H1 (cell line): ENCODE data around the gene NUP98. TPM values are rescaled to one million over a fixed set of nuclear protein-coding genes. Genes with fewer than 3 reads are reported as not detected.

Experiments
- CTCF ChIA-PET: fragments of 300-600 bp; sonication (Branson Sonifier 250); formaldehyde crosslinking; loops from one replicate; lab custom pipeline; 2021; ENCODE audit not compliant: partially characterized antibody; lab: Charles Lee
- POLR2A ChIA-PET: fragments of 300-600 bp; sonication (Branson Sonifier 250); formaldehyde crosslinking; loops from one replicate; lab custom pipeline; 2021; ENCODE audit warnings: inconsistent platforms; ENCODE audit not compliant: partially characterized antibody; lab: Charles Lee
- DNase-seq, 2 experiments: peaks; one replicate each; pipeline versions ENCODE4 v3.0.0 to v3.0.0-alpha.2; 2010 to 2022; ENCODE audit warnings: low spot score in 2 of 2, low read depth in 1 of 2, mixed read lengths in 1 of 2
- FAIRE-seq: peaks from 2 replicates; lab custom pipeline; 2011; peaks lifted over from hg19 to GRCh38; lab: Jason Lieb, UNC
- H2AFZ ChIP-seq: 2 replicates; pipeline ENCODE4 v1.8.1; 2012; ENCODE audit warnings: low read length, inconsistent platforms
- H2AK5ac ChIP-seq: 2 replicates; pipeline ENCODE4 v1.6.1; 2013; ENCODE audit warnings: low read depth, low read length
- H2BK120ac ChIP-seq: replicated peaks from 2 replicates; pipeline ENCODE3; 2013; ENCODE audit warnings: low read depth, low read length, inconsistent platforms
- H2BK12ac ChIP-seq: 2 replicates; pipeline ENCODE4 v1.6.1; 2013; ENCODE audit warnings: low read depth, low read length
- H2BK15ac ChIP-seq: 2 replicates; pipeline ENCODE4 v1.6.1; 2013; ENCODE audit warnings: low read length
- H2BK20ac ChIP-seq: 2 replicates; pipeline ENCODE4 v1.6.1; 2013; ENCODE audit warnings: low read length
- H2BK5ac ChIP-seq: 2 replicates; pipeline ENCODE4 v1.6.1; 2013; ENCODE audit warnings: low read depth, low read length
- H3K14ac ChIP-seq: 2 replicates; pipeline ENCODE4 v1.6.1; 2013; ENCODE audit warnings: inconsistent platforms; ENCODE audit not compliant: insufficient read length
- H3K18ac ChIP-seq: 2 replicates; pipeline ENCODE4 v1.6.1; 2013; ENCODE audit warnings: low read length; ENCODE audit errors: extremely low read depth
- H3K23ac ChIP-seq: 2 replicates; pipeline ENCODE4 v1.6.1; 2013; ENCODE audit warnings: inconsistent platforms; ENCODE audit not compliant: insufficient read length
- H3K23me2 ChIP-seq: 2 replicates; pipeline ENCODE4 v1.6.1; 2013; ENCODE audit warnings: low read depth, low read length
- H3K27ac ChIP-seq: 2 replicates; pipeline ENCODE4 v1.6.1; 2011; ENCODE audit warnings: low read depth, low read length, inconsistent platforms
- H3K27me3 ChIP-seq, 4 experiments: replicated peaks in 1 of 4; 1 replicate in 1 of 4; 2 replicates in 3 of 4; pipeline versions ENCODE4 v1.6.1 to v1.8.1; 2011 to 2013; ENCODE audit warnings: low read length in 3 of 4, mild to moderate bottlenecking in 3 of 4, inconsistent platforms in 2 of 4, mixed read lengths in 2 of 4, moderate library complexity in 1 of 4; ENCODE audit not compliant: control insufficient read depth in 3 of 4, insufficient read depth in 3 of 4; ENCODE audit errors: extremely low read depth in 1 of 4
- H3K36me3 ChIP-seq, 4 experiments: 2 replicates each; pipeline versions ENCODE4 v1.6.1 to v1.8.1; 2011 to 2013; ENCODE audit warnings: mild to moderate bottlenecking in 4 of 4, low read length in 3 of 4, moderate library complexity in 2 of 4, control low read depth in 1 of 4, inconsistent platforms in 1 of 4; ENCODE audit not compliant: insufficient read depth in 4 of 4, control insufficient read depth in 2 of 4
- H3K4ac ChIP-seq: replicated peaks from 2 replicates; pipeline ENCODE3; 2013; ENCODE audit warnings: low read length, low read depth, mixed read lengths, inconsistent platforms; ENCODE audit not compliant: insufficient read length
- H3K4me1 ChIP-seq, 4 experiments: replicated peaks in 1 of 4; 1 replicate in 1 of 4; 2 replicates in 3 of 4; pipeline versions ENCODE4 v1.6.1 to v1.8.1; 2011 to 2013; ENCODE audit warnings: low read length in 3 of 4, inconsistent platforms in 2 of 4, mixed read lengths in 1 of 4; ENCODE audit not compliant: insufficient read depth in 4 of 4, control insufficient read depth in 3 of 4
- H3K4me2 ChIP-seq, 2 experiments: 2 replicates each; pipeline versions ENCODE4 v1.6.1 to v1.8.1; 2011 to 2013; ENCODE audit warnings: low read depth in 2 of 2, low read length in 2 of 2, control low read depth in 1 of 2, inconsistent platforms in 1 of 2, mild to moderate bottlenecking in 1 of 2; ENCODE audit not compliant: insufficient read depth in 1 of 2
- H3K4me3 ChIP-seq, 4 experiments: fragments of 200-600, 300-600 bp in 1 of 4; sonication (generic), shearing (Covaris generic), sonication (Bioruptor Twin) in 1 of 4; 2 replicates each; pipeline versions ENCODE4 v1.5.1 to v1.8.1; 2011 to 2016; ENCODE audit warnings: low read length in 4 of 4, low read depth in 3 of 4, control low read depth in 2 of 4, inconsistent platforms in 2 of 4, mild to moderate bottlenecking in 2 of 4, mixed read lengths in 1 of 4, moderate library complexity in 1 of 4; ENCODE audit not compliant: insufficient read depth in 2 of 4; ENCODE audit errors: extremely low read depth in 1 of 4
- H3K56ac ChIP-seq: replicated peaks from 2 replicates; pipeline ENCODE3; 2013; ENCODE audit warnings: low read depth, mild to moderate bottlenecking, mixed read lengths, low read length, inconsistent platforms; ENCODE audit not compliant: insufficient read length
- H3K79me1 ChIP-seq: 2 replicates; pipeline ENCODE4 v1.6.1; 2013; ENCODE audit warnings: low read depth, low read length, control low read depth
- H3K79me2 ChIP-seq, 2 experiments: 2 replicates each; pipeline versions ENCODE4 v1.6.1 to v1.8.1; 2012 to 2013; ENCODE audit warnings: low read length in 2 of 2, mild to moderate bottlenecking in 2 of 2, inconsistent platforms in 1 of 2; ENCODE audit not compliant: insufficient read depth in 2 of 2, control insufficient read depth in 1 of 2
- H3K9ac ChIP-seq, 4 experiments: replicated peaks in 1 of 4; 1 replicate in 1 of 4; 2 replicates in 3 of 4; pipeline versions ENCODE4 v1.6.1 to v1.8.1; 2011 to 2013; ENCODE audit warnings: low read depth in 3 of 4, low read length in 3 of 4, control low read depth in 2 of 4, mild to moderate bottlenecking in 2 of 4, moderate library complexity in 2 of 4, inconsistent platforms in 1 of 4; ENCODE audit errors: extremely low read depth in 1 of 4
- H3K9me3 ChIP-seq, 2 experiments: 2 replicates each; pipeline versions ENCODE4 v1.6.1 to v1.8.1; 2012 to 2013; ENCODE audit warnings: mild to moderate bottlenecking in 2 of 2, moderate library complexity in 2 of 2, control low read depth in 1 of 2, inconsistent platforms in 1 of 2, low read depth in 1 of 2, low read length in 1 of 2, mixed read lengths in 1 of 2; ENCODE audit not compliant: insufficient read depth in 2 of 2
- H4K20me1 ChIP-seq, 2 experiments: replicated peaks in 1 of 2; 2 replicates each; pipeline versions ENCODE3 to v1.8.1; 2011 to 2013; ENCODE audit warnings: inconsistent platforms in 2 of 2, low read length in 2 of 2, mild to moderate bottlenecking in 1 of 2; ENCODE audit not compliant: insufficient read depth in 2 of 2, control insufficient read depth in 1 of 2
- H4K5ac ChIP-seq: 2 replicates; pipeline ENCODE4 v1.6.1; 2013; ENCODE audit warnings: low read length, low read depth, mixed read lengths, inconsistent platforms; ENCODE audit not compliant: insufficient read length
- H4K8ac ChIP-seq: 2 replicates; pipeline ENCODE4 v1.8.0; 2013; ENCODE audit warnings: mild to moderate bottlenecking, moderate library complexity, low read length, inconsistent platforms; ENCODE audit not compliant: insufficient read depth; ENCODE audit errors: extremely low read depth
- H4K91ac ChIP-seq: replicated peaks from 2 replicates; pipeline ENCODE3; 2013; ENCODE audit warnings: low read length, mixed read lengths, inconsistent platforms; ENCODE audit not compliant: insufficient read length
- NANOG ChIP-seq: IDR thresholded peaks from 2 replicates; pipeline ENCODE4 v1.6.1; 2011; ENCODE audit warnings: low read length, low read depth, mild to moderate bottlenecking, inconsistent platforms; ENCODE audit not compliant: insufficient read depth, poor library complexity, severe bottlenecking
- SAP30 ChIP-seq: fragments of 300-600 bp; sonication (generic); IDR thresholded peaks from 2 replicates; pipeline ENCODE4 v1.7.1; 2012; ENCODE audit warnings: low read length, moderate library complexity, mild to moderate bottlenecking, inconsistent platforms; ENCODE audit not compliant: insufficient read depth, insufficient replicate concordance
- SP2 ChIP-seq: IDR thresholded peaks from 2 replicates; pipeline ENCODE4 v1.6.1; 2012; ENCODE audit warnings: mild to moderate bottlenecking, low read length, inconsistent platforms
- WGBS, 2 experiments: shearing (Covaris generic) in 1 of 2; methylation state at CpG; one replicate each; pipeline versions ENCODE4 v1.1.6 to v1.1.7; 2013 to 2015; ENCODE audit warnings: low lambda C conversion rate in 2 of 2, mixed read lengths in 2 of 2, inconsistent platforms in 1 of 2, low coverage in 1 of 2, missing lambda C conversion rate in 1 of 2; ENCODE audit not compliant: insufficient replicate concordance in 2 of 2, insufficient coverage in 1 of 2, insufficient read length in 1 of 2; ENCODE audit errors: extremely low coverage in 1 of 2, missing lambda C conversion rate in 1 of 2; 5-methylcytosine and 5-hydroxymethylcytosine counted together
- polyA plus RNA-seq, 7 experiments: library from polyadenylated mRNA; depleted of rRNA in 3 of 7; stranded (reverse) in 5 of 7; unstranded in 2 of 7; fragments of >200 nt in 5 of 7; fragments of 200-250 nt in 2 of 7; gene quantifications; 1 replicate in 5 of 7; 2 replicates in 1 of 7; 4 replicates in 1 of 7; pipeline versions ENCODE4 v1.2.1 to v1.2.3, GENCODE V29; 2011 to 2013; ENCODE audit warnings: missing spikeins in 2 of 7, mixed read lengths in 2 of 7
- total RNA-seq: library from RNA; stranded (reverse); fragmentation: NEBNext Ultra II Directional; extraction: Animal tissue kit (Norgen Biotek cat#: 25700); gene quantifications from 2 replicates; pipeline ENCODE4 v1.2.1, GENCODE V29; 2021

NUP98 gene
- total and polyA plus RNA-seq, 2 of the 8 experiments (the other 6 are each of a cell fraction or from before 2014, with no cell fraction given), result 98.6 to 261 TPM

DNA sequence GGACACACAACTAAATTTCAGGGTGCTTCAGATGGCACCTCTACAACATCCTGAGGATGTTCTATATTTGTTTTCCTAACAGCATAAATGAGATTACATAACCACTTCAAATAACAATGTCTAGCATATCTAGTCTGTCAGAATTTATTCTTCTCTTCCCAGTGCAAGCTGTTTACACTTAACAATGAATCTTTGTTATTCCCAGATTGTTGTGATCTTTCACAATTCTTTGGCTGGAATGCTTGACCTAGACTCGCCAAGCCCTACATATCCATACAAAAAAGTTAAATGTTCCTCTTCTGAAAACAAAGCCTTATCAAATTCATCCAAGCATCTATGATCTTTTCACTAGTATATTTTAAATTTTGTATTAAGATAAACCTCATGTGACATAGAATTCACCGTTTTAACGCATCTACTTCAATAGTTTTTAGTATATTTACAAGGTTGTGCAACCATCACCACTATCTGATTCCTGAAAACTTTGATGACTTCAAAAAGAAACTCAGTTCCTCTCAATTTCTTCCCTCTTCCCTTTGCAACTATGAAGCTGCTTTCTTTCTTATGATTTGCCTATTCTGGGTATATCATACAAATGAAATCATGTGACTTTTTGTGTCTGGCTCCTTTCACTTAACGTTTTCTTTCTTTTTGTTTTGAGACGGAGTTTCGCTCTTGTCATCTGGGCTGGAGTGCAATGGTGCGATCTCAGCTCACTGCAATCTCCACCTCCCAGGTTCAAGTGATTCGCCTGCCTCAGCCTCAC lies 64.5 kb downstream of the NUP98 start:
- Histone ChIP-seq H4K5ac (no peak overlapping the region), H3K4me3 (no peak overlapping the region), H2BK5ac (no peak overlapping the region), H3K27me3 (no peaks in the 10 kb centered on the region), H2AK5ac (no peak overlapping the region), H3K23ac (no peak overlapping the region), H2BK12ac (no peak overlapping the region), H3K14ac (no peak overlapping the region), H3K4me2 (no peak overlapping the region), H2BK20ac (no peak overlapping the region), H3K79me1 (no peaks in the 10 kb centered on the region), H3K9ac (no peak overlapping the region), H4K20me1 (no peaks in the 10 kb centered on the region), H3K79me2 (no peaks in the 10 kb centered on the region), H3K36me3 (peaks cover 12 to 78% (median 64%) of the 10 kb centered on the region in 4 experiments), H3K4ac (no peak overlapping the region), H3K9me3 (no peaks in the 10 kb centered on the region), H3K23me2 (peaks cover 3% of the 10 kb centered on the region; the same call in 1 of the 2 replicates), H3K4me1 (no peaks in the 10 kb centered on the region), H2BK15ac (no peak overlapping the region), H3K18ac (no peak overlapping the region), H4K8ac (no peak overlapping the region), H3K27ac (no peak overlapping the region), H3K56ac (no peak overlapping the region), H4K91ac (no peak overlapping the region), H2AFZ (no peak overlapping the region), H2BK120ac (no peak overlapping the region)
- TF ChIP-seq NANOG (no peak), SP2 (no peak), SAP30 (no peak)
- WGBS, 2 experiments, result 89% methylated on average over 8 of the region's 8 CpGs; no CpG with 5 or more reads in 1 of the 2 experiments
- FAIRE-seq (no peak), DNase-seq (no peak)
- POLR2A ChIA-PET, result no interaction called here
- CTCF ChIA-PET, result no interaction called here
